ENCODE results near the gene BICC1. TPM values are rescaled to one million over a fixed set of nuclear protein-coding genes. Genes with fewer than 3 reads are reported as not detected.

BICC1 gene
- polyA plus RNA-seq, 1 donor: 14.9 TPM

- DNase-seq: no peak
These were observed 148.0 kb downstream of the BICC1 start for GRCh38 chr10:58660575-58661255.

- DNase-seq: no peak
These were observed 148.7 kb downstream of the BICC1 start for GRCh38 chr10:58661336-58661735.

GRCh38 chr10:58661902-58662301 lies 149.2 kb downstream of the BICC1 start:
- DNase-seq: no peak

GRCh38 chr10:58662314-58662713 lies 149.6 kb downstream of the BICC1 start:
- no peak for DNase-seq

- DNase-seq: no peak
These were observed 152.7 kb downstream of the BICC1 start for GRCh38 chr10:58665361-58665760.

- no peak for DNase-seq
These were observed 153.4 kb downstream of the BICC1 start for GRCh38 chr10:58666024-58666423.

- DNase-seq: no peak
These were observed 155.1 kb downstream of the BICC1 start for GRCh38 chr10:58667658-58668310.

GRCh38 chr10:58672845-58673244 lies 160.2 kb downstream of the BICC1 start:
- no peak for DNase-seq

GRCh38 chr10:58674251-58674650 lies 161.6 kb downstream of the BICC1 start:
- no peak for DNase-seq

- DNase-seq: no peak
These were observed 162.6 kb downstream of the BICC1 start for GRCh38 chr10:58675321-58675720.

GRCh38 chr10:58691528-58691927 lies 178.9 kb downstream of the BICC1 start:
- no peak for DNase-seq

GRCh38 chr10:58693919-58694318 lies 181.2 kb downstream of the BICC1 start:
- DNase-seq: no peak

- DNase-seq: no peak
These were observed 182.3 kb downstream of the BICC1 start for GRCh38 chr10:58695022-58695421.

GRCh38 chr10:58696736-58697135 lies 184.1 kb downstream of the BICC1 start:
- no peak for DNase-seq

GRCh38 chr10:58697691-58698090 lies 185.0 kb downstream of the BICC1 start:
- DNase-seq: no peak

GRCh38 chr10:58698777-58699356 lies 186.2 kb downstream of the BICC1 start:
- no peak for DNase-seq

- no peak for DNase-seq
These were observed 187.9 kb downstream of the BICC1 start for GRCh38 chr10:58700591-58700990.

GRCh38 chr10:58701405-58702135 lies 188.9 kb downstream of the BICC1 start:
- peak; percentile 58 for DNase-seq

- DNase-seq: no peak
These were observed 191.6 kb downstream of the BICC1 start for GRCh38 chr10:58704226-58704625.

- no peak for DNase-seq
These were observed 192.0 kb downstream of the BICC1 start for GRCh38 chr10:58704671-58705141.

GRCh38 chr10:58706836-58707235 lies 194.2 kb downstream of the BICC1 start:
- DNase-seq: no peak

- no peak for DNase-seq
These were observed 199.5 kb downstream of the BICC1 start for GRCh38 chr10:58712141-58712540.

- no peak for DNase-seq
These were observed 200.3 kb downstream of the BICC1 start for GRCh38 chr10:58712982-58713381.

Measured in hindlimb muscle (tissue), 1 donor.